IPS-20b (cell line): ENCODE data around the gene DNM2.
"Not testable (repeated sequence)": the region's sequence is repeated elsewhere in the genome, so short reads cannot be mapped to it uniquely, and the experiment has no call there.

Experiments
- H3K27ac ChIP-seq: one replicate; pipeline ENCODE4 v1.5.1; 2013; ENCODE audit warnings: low read length
- H3K27me3 ChIP-seq: 2 replicates; pipeline ENCODE4 v1.6.1; 2013; ENCODE audit warnings: mild to moderate bottlenecking, low read length, inconsistent platforms; ENCODE audit not compliant: insufficient read depth
- H3K36me3 ChIP-seq: 2 replicates; pipeline ENCODE4 v1.6.1; 2013; ENCODE audit warnings: low read depth, mild to moderate bottlenecking, inconsistent platforms, low read length, moderate library complexity; ENCODE audit not compliant: insufficient read depth
- H3K4me1 ChIP-seq: 2 replicates; pipeline ENCODE4 v1.6.1; 2013; ENCODE audit warnings: mild to moderate bottlenecking, control low read depth, inconsistent platforms, low read length, moderate library complexity; ENCODE audit not compliant: insufficient read depth
- H3K4me3 ChIP-seq: 2 replicates; pipeline ENCODE4 v1.5.1; 2013; ENCODE audit warnings: mild to moderate bottlenecking, low read length, inconsistent platforms
- H3K9ac ChIP-seq: 2 replicates; pipeline ENCODE4 v1.6.1; 2013; ENCODE audit warnings: low read depth, mild to moderate bottlenecking, inconsistent platforms, low read length, moderate library complexity
- H3K9me3 ChIP-seq: 2 replicates; pipeline ENCODE4 v1.6.1; 2013; ENCODE audit warnings: mild to moderate bottlenecking, low read depth, low read length, inconsistent platforms; ENCODE audit not compliant: insufficient read depth

The DNM2 gene

DNA sequence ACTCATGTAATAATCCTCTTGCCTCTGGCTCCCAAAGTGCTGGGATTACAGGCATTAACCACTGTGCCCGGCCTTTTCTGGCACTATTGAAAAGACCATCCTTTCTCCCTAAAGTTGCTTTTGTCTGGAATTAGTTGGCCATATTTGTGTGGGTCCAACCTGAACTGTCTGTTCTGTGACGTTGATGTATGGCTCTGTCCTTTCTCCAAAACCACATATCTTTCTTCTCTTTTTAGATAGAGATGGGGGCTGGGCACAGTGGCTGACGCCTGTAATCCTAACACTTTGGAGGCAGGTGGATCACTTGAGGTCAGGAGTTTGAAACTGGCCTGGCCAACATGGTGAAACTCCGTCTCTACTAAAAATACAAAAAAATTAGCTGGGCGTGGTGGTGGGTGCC, 17.9 kb downstream of the DNM2 start:
- Histone ChIP-seq H3K4me1 (no peaks in the 10 kb centered on the region), H3K36me3 (no peaks in the 10 kb centered on the region)

DNA sequence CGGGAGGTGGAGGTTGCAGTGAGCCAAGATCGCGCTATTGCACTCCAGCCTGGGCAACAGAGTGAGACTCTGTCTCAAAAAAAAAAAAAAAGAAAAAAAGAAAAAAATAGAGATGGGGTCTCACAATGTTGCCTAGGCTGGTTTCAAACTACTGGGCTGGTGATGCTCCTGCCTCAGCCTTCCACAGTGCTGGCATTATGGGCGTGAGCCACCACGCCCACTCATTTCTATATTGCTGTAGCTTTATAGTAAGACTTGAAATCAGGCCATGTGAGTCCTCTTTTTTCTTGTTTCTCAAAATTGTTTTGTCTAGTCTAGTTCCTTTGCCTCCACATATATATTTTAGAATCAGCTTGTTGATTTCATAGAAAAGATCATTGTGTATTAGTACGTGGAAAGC, 18.3 kb downstream of the DNM2 start:
- Histone ChIP-seq H3K27ac (no peak overlapping the region), H3K4me1 (no peaks in the 10 kb centered on the region), H3K4me3 (no peak overlapping the region), H3K9ac (no peak overlapping the region), H3K9me3 (no peaks in the 10 kb centered on the region), H3K27me3 (no peaks in the 10 kb centered on the region), H3K36me3 (no peaks in the 10 kb centered on the region)

More for the DNA sequence above, 17.9 kb downstream of the DNM2 start:
- no peak overlapping the region for H3K9ac ChIP-seq
- no peaks in the 10 kb centered on the region for H3K9me3 ChIP-seq
- H3K27me3 ChIP-seq: no peaks in the 10 kb centered on the region
- no peak overlapping the region for H3K27ac ChIP-seq
- no peak overlapping the region for H3K4me3 ChIP-seq

DNA sequence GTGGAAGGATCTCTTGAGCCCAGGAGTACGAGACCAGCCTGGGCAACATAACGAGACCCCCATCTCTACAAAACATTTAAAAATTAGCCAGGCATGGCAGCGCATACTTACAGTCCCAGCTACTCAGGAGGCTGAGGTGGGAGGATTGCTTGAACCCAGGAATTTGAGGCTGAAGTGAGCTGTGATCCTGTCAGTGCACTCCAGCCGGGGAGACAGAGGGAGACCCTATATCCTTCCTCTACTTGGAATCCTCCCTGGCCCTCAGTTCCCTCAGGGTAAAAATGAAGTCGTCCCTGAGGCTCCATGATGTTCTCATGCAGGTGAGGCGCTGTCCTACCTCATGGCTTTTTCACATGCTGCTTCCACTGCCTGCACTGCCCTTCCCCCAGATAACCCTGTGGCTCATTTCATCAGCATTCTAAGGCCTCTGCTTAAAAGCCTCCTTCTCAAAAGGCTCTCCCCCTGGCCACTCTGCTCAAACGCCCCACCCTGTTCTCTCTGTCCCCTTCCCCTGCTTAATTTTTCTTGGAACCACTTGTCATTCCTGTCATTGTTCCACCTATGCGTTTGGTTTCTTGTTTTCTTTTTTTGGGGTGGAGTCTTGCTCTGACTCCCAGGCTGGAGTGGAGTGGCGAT, 19.2 kb downstream of the DNM2 start:
- Histone ChIP-seq H3K9me3 (no peaks in the 10 kb centered on the region), H3K27ac (no peak overlapping the region), H3K4me1 (no peaks in the 10 kb centered on the region), H3K9ac (no peak overlapping the region), H3K27me3 (no peaks in the 10 kb centered on the region), H3K4me3 (no peak overlapping the region), H3K36me3 (no peaks in the 10 kb centered on the region)

DNA sequence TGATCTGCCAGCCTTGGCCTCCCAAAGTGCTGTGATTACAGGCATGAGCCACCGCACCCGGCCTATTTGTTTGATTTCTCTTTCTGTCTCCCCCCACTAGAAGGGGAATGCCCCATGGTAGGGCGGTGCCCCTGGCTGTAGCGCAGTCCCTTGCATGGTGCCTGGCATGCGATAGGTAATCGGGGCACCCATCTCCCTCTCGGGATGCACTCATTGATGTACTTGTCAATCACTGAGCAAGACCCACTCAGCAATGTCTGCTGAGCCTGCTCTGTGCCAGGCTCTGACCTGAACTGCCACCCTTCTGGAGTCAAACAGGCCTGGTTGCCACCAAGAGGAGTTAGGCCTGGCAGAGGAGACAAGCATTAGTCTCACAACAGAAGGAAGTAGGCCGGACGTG, 19.8 kb downstream of the DNM2 start:
- Histone ChIP-seq H3K27ac (no peak overlapping the region), H3K4me3 (no peak overlapping the region), H3K27me3 (no peaks in the 10 kb centered on the region), H3K36me3 (no peaks in the 10 kb centered on the region), H3K9ac (no peak overlapping the region), H3K4me1 (no peaks in the 10 kb centered on the region), H3K9me3 (no peaks in the 10 kb centered on the region)

DNA sequence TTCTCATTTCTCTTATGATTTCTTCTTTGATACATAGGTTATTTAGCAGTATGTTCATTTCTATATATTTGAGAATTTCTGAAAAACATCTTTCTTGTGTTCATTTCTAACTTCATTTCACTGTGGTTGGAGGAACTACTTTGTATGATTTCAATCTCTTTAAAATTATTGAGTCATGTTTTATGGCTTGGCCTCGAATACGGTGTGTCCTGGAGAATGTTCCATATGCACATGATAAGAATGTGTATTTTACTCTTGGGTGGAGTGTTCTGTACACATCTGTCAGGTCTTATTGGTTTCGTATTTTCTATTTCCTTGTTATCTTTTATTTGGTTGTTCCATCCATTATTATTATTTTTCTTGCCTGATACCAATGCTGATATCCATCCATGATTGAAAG, 22.9 kb downstream of the DNM2 start:
- Histone ChIP-seq H3K4me1 (no peaks in the 10 kb centered on the region), H3K36me3 (no peaks in the 10 kb centered on the region), H3K9me3 (no peaks in the 10 kb centered on the region), H3K9ac (no peak overlapping the region), H3K27me3 (no peaks in the 10 kb centered on the region), H3K27ac (no peak overlapping the region), H3K4me3 (no peak overlapping the region)

DNA sequence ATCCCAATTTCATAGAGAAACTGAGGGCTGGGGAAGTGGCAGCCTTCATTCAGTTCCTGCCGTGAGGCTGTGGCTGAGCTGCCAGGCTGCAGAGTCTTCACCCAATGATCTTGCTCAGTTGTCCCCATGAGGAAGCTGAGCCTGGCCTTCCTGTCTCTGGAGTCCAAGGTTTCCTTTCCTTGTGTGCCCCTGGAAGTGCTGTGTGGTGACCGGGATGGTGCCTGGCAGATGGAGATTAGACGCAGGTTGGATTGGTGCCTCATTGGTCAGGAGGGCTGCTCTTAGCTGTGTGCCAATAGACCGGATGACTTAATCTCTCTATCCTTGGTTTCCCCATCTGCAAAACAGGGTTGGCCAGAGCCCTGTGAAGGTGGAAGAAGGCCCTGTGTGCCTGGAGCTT, 24.6 kb downstream of the DNM2 start:
- Histone ChIP-seq H3K4me3 (no peak overlapping the region), H3K9me3 (no peaks in the 10 kb centered on the region), H3K27ac (no peak overlapping the region), H3K9ac (no peak overlapping the region), H3K36me3 (no peaks in the 10 kb centered on the region), H3K4me1 (no peaks in the 10 kb centered on the region), H3K27me3 (no peaks in the 10 kb centered on the region)

DNA sequence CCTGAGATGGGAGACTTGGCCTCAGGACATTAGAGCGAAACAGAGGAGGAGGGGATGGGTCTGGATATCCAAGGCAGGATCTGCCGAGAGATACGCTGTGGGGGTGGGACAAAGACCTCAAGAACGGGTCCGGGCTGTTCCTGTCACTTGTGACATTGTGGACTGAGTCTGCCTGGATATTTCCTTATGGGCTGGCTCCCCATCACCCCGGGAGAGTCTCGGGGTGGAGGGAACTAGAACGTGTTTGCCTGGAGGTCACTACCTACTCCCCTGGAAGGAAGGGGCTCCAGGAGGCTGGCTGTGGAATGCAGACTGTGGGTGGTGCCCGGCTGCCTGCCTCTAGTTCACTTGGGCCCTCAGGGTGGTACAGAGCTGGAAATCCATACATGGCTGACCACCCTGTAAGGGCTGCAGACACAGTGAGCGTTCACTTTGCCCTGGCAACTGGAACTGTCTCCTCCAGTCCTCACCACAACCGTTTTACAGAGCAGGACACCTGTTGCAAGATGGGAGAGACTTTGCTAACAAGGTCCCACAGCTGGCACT, 26.4 kb downstream of the DNM2 start:
- Histone ChIP-seq H3K4me3 (no peak overlapping the region), H3K27ac (no peak overlapping the region), H3K9me3 (no peaks in the 10 kb centered on the region), H3K9ac (no peak overlapping the region), H3K27me3 (no peaks in the 10 kb centered on the region), H3K36me3 (no peaks in the 10 kb centered on the region), H3K4me1 (no peaks in the 10 kb centered on the region)

DNA sequence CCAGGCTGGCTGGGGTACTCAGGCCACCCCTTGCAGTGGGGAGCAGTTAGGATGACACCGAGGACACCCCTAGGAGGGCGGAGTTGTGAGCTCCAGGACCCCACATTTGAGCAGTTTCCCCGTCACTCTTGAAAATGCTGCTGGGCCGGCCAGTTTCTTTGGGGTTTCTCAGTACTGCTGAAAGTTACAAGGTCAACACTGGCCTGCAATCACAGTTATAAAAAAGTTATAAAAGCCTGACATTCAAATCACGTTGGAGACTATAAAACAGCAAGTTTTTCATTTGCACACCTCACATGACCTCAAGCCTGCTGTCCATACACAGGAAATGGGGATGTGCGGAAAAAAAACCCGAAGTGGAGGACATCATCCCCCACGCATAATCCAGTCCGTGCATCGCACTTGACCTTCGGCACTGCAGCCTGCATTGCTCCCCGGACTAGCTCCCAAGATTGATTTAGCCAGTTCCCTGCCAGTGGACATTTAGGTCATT, 27.0 kb downstream of the DNM2 start:
- Histone ChIP-seq H3K9ac (no peak overlapping the region), H3K27me3 (no peaks in the 10 kb centered on the region), H3K36me3 (no peaks in the 10 kb centered on the region)

DNA sequence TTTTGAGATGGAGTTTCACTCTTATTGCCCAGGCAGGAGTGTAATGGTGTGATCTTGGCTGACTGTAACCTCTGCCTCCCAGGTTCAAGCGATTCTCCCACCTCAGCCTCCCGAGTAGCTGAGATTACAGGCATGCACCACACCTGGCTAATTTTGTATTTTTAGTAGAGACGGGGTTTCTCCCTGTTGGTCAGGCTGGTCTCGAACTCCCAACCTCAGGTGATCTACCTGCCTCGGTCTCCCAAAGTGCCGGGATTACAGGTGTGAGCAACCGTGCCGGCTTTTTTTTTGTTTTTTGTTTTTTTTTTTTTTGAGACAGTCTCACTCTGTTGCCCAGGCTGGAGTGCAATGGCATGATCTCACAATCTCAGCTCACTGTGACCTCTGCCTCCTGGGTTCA, 28.6 kb downstream of the DNM2 start:
- H3K4me1 ChIP-seq: not testable (repeated sequence)

More for the DNA sequence above, 27.0 kb downstream of the DNM2 start:
- Histone ChIP-seq H3K4me3 (no peak overlapping the region), H3K4me1 (no peaks in the 10 kb centered on the region), H3K9me3 (no peaks in the 10 kb centered on the region), H3K27ac (no peak overlapping the region)

DNA sequence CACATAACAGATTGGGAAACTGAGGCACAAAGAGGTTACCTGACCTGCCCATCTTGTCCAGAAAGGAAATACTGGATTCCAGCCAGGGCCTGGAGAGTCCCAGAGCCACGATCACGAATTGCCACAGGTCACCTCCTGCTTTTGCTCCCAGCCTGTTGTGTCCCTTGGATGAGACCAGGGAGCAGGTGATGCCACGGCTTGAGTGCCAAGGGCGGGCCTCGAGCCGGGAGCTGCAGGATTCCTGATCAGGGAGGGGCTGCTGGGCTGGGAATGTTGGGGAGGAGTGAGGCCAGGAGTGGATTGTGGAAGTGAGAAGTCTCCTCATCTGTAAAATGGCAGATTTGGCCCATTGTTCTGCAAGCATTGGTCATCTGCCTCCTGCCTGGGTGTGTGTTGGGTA, 29.4 kb downstream of the DNM2 start:
- no peaks in the 10 kb centered on the region for H3K36me3 ChIP-seq
- H3K4me3 ChIP-seq: no peak overlapping the region
- no peaks in the 10 kb centered on the region for H3K9me3 ChIP-seq
- no peaks in the 10 kb centered on the region for H3K27me3 ChIP-seq
- H3K4me1 ChIP-seq: no peaks in the 10 kb centered on the region
- H3K9ac ChIP-seq: no peak overlapping the region
- no peak overlapping the region for H3K27ac ChIP-seq

More for the DNA sequence above, 28.6 kb downstream of the DNM2 start:
- not testable (repeated sequence) for H3K9ac ChIP-seq, H3K36me3 ChIP-seq, H3K9me3 ChIP-seq, H3K27me3 ChIP-seq, H3K4me3 ChIP-seq, H3K27ac ChIP-seq

DNA sequence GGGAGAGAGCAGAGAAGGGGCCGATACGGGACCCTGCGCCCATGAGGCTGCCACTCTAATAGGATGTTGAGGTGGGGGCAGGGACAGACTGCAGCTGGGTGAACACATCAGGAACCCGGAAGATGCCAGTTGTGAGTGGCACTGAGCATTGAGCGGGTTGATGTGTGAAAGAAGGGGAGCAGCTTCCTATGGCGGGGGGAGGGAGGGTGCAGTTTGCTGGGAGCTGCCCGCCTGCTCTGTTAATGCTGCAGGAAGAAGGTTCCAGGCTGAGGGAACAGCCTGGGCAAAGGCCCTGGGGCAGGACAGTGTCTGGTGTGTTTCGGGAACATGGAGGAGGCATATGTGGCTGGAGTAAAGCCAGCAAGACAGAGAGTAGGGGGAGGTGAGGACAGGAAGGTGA, 29.8 kb downstream of the DNM2 start:
- Histone ChIP-seq H3K4me3 (no peak overlapping the region), H3K27me3 (no peaks in the 10 kb centered on the region), H3K36me3 (no peaks in the 10 kb centered on the region), H3K27ac (no peak overlapping the region), H3K9me3 (no peaks in the 10 kb centered on the region), H3K9ac (no peak overlapping the region), H3K4me1 (no peaks in the 10 kb centered on the region)

DNA sequence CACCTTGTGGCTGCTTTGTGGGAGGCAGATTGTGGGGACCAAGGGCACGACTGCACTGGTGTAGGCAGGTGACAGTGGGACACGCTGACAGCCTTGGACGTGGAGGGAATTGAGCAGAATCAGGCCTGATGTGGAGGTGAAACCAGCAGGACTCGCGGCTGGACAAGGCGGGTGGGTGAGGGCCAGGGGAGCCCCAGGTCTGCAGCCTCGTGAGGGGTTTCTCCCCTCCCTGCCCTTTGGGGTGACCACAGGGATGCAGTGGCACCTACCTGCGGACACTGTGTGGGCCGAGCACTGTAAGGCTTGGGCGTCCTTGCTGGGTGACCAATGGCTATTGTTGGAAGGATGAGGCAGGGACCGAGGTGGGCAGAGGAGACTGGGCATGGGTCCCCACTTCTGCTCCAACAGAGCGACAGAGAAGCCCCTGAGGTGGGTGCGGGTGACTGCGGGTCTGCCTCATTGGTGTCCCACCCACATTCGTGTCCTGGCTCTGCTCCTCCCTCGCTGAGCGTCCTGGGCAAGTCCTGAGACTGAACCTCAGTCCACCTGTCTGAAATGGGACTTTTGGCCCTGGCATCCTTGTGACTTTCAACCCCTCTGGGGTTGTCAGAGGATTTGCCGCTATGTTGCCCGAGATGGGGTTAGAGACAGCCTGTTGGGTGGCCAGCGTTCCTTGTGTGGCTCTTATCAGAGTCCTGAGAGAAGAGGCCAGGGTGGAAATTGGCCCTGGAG, 30.5 kb downstream of the DNM2 start:
- Histone ChIP-seq H3K27ac (no peak overlapping the region), H3K4me1 (no peaks in the 10 kb centered on the region), H3K27me3 (no peaks in the 10 kb centered on the region), H3K4me3 (no peak overlapping the region), H3K9me3 (no peaks in the 10 kb centered on the region), H3K36me3 (no peaks in the 10 kb centered on the region), H3K9ac (no peak overlapping the region; the same call in 1 of the 2 replicates)
